ENCODE measurements around the gene HCN2.
A peak's percentile ranks its signal among the peaks of the same experiment; 100 is the strongest.
"Not testable (repeated sequence)": the region's sequence is repeated elsewhere in the genome, so short reads cannot be mapped to it uniquely, and the experiment has no call there.

The HCN2 gene

DNA sequence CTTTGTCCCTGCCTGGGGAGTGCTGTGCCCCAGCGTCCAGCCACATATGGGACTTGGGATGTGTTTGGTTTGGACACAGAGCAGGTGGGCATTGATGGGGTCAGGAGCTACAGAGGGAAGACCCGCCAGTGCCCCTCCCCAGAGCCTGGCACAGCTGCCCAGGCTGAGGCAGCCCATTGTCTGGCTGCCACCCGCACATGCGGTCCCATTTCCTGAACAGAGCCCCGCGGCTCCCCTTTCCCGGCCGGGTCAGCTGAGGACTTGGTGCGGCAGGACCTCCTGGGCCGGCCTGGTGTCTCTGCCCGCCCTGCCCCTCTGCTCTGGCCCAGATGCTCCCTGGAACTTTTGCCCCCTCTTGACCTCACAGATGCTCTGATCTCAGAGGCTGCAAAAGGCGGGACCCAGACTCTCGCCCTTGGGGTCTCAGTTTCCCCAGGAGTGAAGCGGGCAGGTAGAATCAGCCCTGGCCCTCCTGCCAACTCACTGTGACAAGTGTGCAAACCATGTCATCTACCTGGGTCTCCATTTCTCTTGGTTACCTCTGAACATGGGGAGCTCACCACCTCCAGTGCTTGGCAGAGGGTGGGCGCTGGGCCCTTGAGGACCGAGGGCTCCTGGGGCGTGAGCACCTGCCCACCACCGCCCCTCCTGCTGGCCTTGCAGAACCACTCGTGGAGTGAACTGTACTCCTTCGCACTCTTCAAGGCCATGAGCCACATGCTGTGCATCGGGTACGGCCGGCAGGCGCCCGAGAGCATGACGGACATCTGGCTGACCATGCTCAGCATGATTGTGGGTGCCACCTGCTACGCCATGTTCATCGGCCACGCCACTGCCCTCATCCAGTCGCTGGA lies 17.8 kb downstream of the HCN2 start:
- DNase-seq = no peak

DNA sequence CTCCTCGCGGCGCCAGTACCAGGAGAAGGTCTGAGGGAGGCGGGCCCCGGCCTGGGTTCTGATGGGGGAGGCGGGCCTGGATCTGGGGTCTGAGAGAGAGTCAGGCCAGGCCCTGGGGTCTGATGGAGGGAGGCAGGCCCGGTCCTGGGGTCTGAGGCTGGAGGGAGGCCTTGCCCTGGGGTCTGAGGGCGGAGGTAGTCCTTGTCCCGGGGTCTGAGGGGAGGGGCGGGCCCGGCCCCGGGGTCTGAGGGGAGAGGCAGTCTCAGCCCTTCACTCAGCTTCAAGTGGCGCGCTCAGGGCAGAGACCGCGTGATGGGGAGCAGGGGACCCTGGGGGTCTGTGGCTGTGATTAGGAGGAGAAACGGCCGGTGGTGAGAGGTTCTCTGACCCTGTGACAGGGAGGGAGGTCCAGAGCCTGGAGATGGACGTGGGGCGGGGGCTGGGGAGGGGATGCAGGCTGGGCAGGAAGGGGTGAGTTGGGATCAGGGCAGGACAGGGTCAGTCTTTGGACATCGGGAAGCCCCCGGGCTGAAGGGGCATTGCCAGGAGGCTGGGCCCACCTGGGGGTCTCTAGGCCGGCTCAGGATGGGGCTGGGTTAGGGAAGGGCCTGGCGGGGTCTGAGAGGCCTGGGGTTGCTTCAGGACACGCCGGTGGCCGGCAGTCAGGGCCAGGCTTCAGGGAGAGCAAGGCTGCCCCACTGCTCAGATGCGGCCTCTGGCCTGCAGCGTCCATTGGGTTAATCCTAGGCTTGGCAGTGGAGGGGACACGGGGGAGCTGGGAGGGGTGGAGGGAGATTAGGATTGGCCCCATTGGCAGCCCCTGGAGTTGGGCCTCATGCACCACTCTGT lies 18.7 kb downstream of the HCN2 start:
- no peak for DNase-seq

DNA sequence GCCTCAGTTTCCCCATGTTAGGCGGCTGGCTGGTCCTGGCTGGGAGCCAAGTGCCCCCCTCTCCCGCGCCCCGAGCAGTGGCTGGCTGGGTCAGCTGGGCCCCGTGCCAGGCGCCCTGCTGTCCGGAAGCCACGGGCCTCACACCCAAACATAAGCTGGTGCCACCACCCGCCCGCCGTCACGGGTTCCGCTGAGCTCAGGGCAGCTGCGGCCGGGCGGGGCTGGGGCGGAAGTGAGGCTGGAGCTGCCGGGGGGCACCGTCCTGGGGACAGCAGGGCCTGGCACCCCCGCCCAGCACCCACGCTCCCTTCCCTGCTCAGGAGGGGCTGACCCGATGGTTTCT lies 19.3 kb downstream of the HCN2 start:
- no peak for DNase-seq

DNA sequence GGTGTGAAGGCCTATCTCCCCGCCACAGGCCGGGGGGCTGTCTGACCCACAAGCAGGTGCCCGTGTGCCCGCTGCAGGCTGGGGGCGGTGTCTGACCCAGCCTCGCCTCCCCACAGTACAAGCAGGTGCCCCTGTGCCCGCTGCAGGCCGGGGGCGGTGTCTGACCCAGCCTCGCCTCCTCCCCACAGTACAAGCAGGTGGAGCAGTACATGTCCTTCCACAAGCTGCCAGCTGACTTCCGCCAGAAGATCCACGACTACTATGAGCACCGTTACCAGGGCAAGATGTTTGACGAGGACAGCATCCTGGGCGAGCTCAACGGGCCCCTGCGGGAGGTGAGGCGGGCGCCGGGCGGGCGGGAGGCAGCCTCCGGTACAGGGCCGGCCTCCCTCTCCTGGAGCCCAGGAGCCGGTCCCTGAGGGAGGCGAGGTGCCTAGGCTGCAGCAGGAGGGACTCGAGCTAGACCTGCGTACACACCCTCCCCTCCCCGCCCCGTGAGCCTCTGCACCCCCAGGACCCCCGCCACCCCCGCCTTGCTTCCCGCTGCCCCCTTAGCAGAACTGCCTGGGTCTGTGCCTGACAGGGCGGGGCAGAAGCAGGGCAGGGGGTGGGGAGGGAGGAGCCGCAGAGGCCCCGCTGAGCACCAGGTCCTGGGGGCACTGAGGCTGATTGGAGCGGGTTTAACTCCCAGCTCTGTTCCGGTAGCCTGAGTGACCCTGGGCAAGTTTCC lies 20.6 kb downstream of the HCN2 start:
- DNase-seq = peak; percentile 16

DNA sequence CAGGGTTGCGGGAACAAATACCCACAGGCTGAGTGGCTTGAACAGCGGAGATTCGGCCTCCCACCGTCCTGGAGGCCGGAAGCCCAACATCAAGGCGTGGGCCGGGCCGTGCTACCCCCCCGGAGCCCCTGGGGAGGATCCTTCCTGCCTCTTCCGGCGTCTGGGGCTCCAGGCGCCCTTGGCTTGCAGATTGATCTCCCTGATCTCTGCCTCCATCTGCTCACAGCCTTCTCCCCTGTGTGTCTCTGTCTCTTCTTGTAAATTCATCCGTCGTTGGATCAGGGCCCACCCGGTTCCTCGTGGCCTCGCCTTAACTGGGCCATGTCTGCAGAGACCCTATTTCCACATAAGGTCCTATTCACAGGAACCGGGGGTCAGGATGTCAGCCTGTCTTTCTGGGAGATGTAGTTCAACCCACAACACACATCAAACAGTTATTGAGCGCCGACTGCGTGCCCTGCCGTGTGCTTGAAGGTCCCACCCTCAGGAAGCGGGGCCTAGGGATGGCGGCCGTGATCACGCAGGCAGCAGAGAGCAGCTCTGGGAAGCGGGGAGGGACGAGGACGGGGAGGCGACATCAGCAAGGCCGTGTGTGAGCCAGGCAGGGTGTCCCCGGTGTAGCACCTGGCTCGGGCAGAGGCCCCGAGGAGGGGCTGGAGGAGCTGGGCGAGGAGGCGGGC lies 21.3 kb downstream of the HCN2 start:
- DNase-seq = peak; percentile 50

DNA sequence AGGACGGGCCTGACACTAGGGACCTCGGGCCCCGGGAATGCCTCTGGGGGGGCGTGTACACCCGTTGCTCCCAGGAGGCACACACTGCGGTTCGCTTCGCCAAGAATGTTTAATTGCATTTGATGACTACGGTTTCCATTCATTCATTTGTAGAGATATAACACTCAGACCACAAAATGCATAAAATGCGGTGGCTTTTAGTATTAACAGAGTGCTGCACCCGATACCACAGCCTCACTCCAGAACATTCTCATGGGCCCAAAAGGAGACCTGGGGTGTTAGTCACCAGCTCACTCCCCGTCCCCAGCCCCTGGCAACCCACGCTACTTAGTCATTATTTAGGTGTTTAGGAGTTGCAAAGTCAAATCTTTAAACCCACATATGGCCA lies 21.8 kb downstream of the HCN2 start:
- DNase-seq = peak; percentile 50

DNA sequence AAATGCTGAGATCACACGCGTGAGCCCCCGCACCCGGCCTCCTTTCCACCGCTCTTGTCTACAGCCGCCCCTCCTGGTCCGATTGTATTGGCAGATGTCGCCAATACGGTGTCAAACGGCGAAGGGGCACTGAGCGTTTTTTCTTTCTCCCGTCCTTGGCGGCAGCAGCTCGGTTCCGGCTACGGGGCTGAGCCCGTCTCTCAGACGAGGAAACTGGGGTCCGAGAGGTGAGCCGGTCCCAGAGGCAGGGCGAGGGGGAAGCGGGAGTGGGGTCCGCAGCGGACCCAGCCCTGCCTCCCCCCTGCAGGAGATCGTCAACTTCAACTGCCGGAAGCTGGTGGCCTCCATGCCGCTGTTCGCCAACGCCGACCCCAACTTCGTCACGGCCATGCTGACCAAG lies 23.3 kb downstream of the HCN2 start:
- no peak for DNase-seq

DNA sequence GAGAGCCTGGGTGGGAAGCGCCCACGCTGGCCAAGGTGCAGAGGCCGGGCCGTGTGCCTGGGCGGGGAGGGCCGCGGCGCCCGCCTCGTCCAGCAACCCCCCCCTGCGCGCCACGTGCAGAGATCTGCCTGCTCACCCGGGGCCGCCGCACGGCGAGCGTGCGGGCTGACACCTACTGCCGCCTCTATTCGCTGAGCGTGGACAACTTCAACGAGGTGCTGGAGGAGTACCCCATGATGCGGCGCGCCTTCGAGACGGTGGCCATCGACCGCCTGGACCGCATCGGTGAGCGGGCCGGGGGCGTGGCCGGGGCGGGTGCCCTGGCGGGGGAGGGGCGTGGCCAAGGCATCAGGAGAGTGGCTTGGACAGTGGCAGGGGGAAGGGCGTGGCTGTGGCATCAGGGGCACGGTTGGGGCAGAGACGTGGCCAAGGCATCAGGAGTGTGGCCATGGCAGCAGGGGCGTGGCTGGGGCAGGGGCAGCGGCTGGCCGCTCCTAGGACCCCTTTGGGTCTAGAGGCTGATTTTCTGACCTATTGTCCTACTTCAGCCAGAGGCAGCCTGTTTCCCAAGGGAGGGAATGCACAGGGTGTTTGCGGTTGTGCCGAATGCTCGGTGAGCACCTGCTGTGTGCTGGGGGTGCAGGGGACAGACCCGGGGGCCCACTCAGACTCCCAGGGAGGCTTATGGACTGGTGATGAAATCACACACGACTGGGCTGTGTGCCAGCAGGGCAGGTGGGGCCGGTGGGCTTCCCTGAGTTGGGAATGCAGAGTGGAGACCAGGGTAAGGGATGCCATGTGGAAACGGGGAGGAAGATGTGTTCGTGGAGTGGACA lies 24.3 kb downstream of the HCN2 start:
- no peak for DNase-seq

DNA sequence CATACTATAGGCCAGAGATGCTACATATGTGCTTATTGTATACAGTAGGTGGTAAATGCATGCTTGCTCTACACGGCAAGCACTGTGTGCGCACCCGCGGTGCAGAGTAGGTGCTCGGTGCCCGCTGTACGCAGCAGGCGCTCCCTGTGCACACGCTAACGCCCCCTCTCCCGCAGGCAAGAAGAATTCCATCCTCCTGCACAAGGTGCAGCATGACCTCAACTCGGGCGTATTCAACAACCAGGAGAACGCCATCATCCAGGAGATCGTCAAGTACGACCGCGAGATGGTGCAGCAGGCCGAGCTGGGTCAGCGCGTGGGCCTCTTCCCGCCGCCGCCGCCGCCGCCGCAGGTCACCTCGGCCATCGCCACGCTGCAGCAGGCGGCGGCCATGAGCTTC lies 25.9 kb downstream of the HCN2 start:
- no peak for DNase-seq

DNA sequence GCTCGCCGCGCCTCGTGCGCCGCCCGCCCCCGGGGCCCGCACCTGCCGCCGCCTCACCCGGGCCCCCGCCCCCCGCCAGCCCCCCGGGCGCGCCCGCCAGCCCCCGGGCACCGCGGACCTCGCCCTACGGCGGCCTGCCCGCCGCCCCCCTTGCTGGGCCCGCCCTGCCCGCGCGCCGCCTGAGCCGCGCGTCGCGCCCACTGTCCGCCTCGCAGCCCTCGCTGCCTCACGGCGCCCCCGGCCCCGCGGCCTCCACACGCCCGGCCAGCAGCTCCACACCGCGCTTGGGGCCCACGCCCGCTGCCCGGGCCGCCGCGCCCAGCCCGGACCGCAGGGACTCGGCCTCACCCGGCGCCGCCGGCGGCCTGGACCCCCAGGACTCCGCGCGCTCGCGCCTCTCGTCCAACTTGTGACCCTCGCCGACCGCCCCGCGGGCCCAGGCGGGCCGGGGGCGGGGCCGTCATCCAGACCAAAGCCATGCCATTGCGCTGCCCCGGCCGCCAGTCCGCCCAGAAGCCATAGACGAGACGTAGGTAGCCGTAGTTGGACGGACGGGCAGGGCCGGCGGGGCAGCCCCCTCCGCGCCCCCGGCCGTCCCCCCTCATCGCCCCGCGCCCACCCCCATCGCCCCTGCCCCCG lies 26.5 kb downstream of the HCN2 start:
- no peak for DNase-seq

DNA sequence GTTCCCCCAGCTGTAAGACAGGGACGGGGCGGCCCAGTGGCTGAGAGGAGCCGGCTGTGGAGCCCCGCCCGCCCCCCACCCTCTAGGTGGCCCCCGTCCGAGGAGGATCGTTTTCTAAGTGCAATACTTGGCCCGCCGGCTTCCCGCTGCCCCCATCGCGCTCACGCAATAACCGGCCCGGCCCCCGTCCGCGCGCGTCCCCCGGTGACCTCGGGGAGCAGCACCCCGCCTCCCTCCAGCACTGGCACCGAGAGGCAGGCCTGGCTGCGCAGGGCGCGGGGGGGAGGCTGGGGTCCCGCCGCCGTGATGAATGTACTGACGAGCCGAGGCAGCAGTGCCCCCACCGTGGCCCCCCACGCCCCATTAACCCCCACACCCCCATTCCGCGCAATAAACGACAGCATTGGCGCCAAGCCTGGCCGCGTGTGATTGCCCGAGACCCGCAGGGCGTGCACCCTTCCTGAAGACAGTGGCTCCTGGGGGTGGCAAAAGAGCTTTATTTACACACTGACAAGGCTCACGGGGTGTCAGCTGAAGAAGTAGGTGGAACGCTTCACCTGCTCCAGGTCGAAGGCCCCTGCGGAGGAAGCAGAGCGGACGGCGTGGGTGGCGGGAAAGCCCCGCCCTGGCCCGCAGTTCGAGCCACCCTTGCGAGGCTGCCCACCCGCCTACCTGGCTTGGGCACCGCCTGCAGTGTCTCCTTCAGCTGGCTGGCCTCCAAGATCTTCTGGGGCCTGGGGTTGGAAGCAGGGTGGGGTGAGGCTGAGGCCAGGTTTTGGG lies 27.3 kb downstream of the HCN2 start:
- DNase-seq = no peak

DNA sequence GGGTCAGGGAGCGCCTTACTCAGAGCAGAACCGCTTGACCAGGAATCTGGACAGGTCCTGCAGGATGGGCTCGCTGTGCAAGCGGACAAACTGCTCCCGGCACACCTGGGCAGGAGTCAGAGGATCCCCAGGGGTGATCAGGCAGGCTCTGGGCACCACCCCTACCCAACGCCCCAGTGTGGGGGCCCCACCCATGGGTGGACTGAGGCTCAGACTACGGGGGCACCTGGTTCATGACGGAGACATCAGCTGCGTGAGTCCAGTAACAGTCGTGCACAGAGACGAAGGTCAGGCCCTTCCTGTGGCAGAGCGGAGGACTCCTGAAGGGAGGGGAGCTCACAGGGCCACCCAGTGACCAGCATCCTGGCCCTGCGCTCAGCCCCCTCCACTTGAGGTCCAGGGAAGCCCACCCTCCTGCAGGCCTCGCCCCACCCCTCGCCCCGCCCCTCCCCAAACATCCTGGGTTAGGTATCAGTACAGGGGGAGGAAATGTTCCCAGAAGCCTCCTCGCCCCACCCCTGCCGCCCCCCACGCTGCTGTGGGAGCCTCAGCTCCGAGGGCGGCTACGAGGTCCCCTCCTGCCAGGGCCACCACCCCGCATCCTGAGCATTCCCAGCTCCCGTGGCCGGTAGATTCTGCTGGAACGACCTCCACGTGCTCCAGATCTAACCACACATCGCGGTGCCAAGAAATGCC lies 28.0 kb downstream of the HCN2 start:
- no peak for DNase-seq

DNA sequence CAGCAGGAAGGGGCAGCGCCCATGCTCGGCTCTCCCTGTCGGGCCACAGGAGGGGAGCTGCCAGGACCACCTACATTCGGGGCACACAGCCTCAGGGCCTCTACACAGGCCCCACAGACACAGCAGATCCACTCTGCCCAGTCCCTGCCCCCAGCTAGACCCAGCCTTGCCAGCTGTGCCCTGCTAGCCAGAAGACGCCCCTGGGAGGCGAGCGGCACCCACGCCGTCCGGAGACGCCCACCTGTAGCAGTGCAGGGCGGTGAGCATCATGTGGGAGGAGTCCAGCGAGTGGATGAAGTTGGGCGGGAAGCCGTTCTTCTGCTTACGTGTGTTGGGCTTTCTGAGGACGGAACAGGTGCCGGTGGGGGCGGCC lies 28.6 kb downstream of the HCN2 start:
- no peak for DNase-seq

DNA sequence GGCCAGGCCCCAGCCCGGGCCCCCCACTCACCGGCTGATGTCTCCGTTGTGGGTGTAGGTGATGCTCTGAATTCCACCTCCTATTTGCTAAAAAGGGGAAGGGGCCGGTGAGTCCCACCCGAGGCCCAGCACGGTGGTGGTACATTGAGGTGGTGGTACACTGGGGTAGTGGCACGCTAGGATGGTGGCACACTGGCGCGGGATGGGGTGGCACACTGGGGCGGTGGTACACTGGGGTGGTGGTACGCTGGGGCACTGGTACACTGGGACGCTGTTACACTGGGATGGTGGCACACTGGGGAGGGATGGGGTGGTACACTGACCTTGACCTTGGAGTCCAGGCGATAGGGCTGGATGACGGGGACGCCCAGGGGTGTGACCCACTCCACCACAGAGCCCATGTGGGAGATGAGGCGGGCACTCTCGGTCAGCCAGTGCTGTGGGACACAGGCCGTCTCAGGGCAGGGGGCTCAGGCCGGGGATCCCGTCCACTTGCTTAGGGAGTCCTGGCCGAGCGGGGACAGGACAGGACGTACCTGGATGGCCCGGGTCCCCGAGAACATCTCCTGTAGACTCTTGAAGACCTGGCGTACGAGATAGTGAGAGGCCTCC lies 29.1 kb downstream of the HCN2 start:
- no peak for DNase-seq

DNA sequence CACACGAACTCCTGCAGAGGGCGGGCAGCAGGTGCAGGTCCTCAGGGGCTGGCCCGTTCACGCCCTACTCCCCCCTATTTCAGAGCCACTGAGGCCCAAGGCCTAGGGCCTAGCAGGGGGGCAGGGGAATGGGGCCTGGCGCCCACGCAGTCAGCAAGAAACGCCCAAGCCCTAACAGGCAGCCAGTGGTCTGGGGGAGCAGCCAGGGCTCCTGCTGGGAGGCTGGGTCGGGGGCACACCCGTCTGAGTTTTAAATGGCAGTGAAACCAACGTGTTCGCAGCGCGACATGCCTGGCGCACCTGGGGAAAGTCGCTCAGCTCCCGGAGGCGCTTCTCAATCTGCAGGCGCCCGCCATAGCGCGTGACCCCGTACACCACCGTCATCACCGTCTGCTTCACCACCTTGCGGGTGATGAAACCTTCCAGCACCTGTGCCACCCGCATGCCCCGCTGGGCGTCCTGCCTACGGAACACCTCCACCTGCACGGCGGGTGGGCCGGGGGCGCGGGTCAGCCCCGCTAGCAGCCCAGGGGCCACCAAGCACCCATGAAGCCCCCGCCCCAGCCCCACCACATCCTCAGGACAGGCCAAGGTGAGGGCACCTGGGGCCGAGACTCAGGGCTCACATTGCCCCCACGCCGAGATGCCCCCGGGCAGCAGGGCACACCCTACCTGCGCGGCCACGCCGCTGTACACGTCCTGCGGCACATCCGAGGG lies 29.8 kb downstream of the HCN2 start:
- DNase-seq = no peak

DNA sequence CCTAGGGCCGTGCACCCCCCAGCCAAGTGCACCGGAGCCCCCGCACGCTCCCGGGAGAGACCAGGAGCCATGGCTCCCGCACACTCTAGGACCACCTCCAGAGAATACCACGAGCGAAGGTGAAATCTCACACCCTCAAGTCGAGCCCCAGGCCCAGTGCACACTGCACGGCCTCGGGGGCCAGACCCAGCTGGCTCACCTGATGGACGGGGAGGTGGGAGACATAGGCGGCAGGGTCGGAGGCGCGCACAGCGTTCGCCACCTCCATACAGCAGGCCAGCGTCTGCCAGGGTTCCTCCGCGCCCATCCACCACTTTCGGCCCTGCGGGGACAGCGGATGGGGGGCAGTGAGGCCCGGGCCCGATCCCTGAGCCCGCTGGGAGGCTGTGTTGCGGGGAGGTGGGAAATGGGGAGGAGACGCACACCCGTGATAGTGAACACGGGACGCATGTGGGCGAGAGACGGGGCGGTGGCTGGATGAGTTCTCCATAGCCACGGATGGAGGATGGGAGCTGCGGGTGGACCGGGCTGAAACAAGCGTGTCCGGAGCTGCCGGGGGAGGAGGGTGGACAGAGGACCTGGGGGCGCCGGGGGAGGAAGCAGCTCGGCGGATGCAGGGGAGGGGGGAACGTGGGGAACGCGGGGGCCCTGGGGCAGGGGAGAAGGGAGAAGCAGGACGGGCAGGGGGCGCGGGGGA lies 30.6 kb downstream of the HCN2 start:
- no peak for DNase-seq

DNA sequence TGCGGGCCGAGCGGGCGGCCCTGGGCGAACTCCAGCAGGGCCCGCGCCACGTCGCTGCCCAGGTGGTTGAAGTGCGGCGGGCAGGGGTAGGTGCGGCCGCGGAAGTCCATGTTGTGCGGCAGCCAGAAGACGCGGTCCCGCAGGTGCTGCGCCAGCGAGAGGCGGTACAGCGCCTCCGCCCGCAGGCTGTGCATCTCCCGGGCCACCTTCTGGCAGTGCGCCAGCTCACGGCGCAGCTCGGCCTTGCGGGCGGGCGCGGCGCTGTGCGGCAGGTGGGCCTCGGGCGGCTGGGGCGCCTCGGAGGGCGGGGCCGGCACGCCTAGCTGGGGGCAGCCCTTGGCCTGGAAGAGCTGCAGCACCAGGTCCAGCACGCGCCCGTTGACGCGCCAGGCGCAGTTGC lies 31.5 kb downstream of the HCN2 start:
- not testable (repeated sequence) for DNase-seq

DNA sequence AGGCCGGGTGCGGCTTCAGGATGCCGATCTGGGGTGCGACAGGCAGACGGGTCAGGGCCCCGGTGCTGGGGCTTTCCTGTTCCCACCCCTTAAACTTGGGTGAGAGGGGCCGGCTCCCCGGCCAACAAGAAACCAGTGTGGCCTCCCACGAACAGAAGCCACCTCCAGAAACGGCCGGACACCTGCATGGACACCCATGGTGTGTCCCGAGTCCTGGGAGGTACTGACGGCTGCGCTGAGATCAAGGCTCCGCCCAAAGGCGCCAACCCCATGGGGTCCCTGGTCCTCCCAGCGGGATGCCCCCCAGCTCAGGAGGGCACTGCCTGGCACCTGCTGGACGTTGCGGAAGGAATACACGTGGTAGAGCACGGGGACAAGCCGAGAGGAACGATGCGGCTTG lies 32.1 kb downstream of the HCN2 start:
- no peak for DNase-seq

All from stimulated activated CD4-positive, alpha-beta T cell treated with anti-CD3 and anti-CD28 coated beads, Interleukin-12 subunit alpha, Interleukin-12 subunit beta, amount 100 ng/mL, for 4 hours (primary cell).